HG03280 (cell line): ENCODE data around the gene NGEF.

Experiments used
- ATAC-seq: cut with Tn5 transposase; IDR thresholded peaks from one replicate; pipeline ENCODE4 v1.9.1; 2021; ENCODE audit warnings: mild to moderate bottlenecking, moderate library complexity; ENCODE audit not compliant: unreplicated experiment

Gene NGEF

GRCh38 chr2:233044974-233045605 lies 32.0 kb upstream of the NGEF start:
- ATAC-seq = no peak

DNA sequence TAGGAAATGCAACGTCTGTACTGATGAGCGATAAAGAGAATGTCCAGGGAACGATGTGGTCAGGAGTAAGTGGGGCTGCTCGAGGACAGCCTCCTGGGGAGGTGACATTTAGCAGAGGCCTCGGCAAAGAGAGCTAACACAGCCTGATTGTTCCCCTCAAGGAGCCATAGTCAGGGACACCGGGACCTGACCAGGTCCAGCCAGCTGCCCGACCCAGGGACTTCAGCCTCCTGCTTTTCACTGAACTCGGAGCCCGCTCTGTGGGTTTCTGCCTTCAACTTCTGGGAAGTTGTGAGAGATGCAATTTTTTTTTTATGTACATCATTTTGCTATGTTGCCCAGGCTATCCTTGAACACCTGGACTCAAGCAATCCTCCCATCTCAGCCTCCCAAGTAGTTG lies 29.5 kb upstream of the NGEF start:
- ATAC-seq = no peak

DNA sequence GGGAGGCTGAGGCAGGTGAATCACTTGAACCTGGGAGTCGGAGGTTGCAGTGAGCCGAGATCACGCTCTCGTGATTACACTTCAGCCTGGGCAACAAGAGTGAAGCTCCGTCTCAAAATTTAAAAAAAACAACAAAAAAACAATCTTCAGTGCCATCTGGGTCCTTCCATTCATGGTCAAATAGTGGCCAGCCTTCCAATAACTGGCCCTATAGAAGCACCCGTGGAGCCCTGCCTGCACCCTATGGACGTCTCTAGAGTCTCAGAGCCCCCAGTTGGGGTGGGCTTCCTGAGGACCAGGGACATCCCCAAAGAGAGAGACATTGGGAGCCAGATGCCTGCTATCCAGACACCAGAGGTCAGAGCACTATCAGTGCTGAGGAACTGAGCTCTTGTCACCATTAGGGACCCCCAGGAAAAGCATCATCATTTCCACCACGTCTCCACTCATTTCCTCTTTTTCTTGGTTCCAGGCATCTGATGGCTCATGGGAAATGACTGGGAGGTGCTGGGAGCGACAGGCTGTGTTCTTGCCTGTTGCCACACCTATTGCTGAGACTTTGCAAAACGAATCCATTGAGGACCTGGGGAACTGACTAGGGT lies 28.8 kb upstream of the NGEF start:
- ATAC-seq = no peak

- no peak for ATAC-seq
These were observed 27.5 kb upstream of the NGEF start for GRCh38 chr2:233040571-233040970.

DNA sequence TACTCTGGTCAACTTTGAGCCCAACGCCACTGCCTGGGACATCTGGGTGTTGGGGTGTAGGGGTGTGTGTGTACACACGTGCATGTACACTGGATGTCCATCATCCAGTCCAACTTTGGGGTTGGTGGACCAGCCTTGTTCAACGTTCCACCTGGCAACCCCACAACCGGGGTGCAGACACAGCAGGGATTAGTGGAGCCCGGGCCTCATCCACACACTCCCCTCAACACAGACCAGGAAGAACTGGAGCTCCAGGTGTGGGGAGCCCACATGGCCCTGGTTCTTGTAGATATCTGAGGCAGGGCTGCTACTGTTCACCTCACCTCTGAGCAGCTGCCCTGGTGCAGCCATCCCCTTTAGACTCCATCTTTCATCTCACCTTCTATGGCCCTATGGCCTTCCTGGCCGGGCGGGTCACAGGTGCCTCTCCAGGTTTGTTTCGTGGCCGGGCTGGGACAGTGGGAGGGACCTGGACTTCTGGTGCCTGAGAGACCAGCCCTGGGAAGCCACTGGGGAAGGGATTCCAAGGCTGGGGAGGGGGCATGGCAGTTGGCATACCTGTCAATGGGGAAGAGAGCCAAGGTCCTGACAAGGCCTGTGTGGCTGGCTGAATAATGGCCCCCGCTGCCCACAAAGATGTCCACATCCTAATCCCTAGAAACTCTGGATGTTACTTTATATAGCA lies 26.9 kb upstream of the NGEF start:
- ATAC-seq = no peak

DNA sequence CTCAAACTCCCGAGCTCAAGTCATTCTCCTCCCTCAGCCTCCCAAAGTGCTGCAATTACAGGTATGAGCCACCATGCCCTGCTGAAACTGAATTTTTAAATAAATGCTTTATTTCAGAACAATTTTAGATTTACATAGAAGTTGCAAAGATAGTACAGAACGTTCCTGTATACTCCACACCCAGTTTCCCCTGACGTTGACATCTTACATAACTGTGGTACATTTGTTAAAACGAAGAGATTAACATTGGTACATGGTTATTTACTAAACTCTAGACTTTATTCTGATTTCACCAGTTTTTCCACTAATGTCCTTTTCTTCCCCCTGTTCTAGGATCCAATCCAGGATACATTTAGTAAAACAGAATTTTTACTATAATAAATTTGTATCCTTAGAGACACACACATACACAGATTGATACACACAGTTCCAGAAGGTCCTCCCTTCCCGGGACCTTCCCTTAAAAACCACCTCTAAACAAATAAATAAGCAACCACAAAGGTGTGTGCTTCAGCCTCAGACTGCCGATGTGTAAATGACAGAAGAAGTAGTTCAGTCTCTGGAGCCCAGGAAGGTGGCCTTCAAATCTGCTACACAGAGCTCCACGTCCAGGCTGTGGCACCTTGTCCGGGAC lies 26.3 kb upstream of the NGEF start:
- no peak for ATAC-seq

DNA sequence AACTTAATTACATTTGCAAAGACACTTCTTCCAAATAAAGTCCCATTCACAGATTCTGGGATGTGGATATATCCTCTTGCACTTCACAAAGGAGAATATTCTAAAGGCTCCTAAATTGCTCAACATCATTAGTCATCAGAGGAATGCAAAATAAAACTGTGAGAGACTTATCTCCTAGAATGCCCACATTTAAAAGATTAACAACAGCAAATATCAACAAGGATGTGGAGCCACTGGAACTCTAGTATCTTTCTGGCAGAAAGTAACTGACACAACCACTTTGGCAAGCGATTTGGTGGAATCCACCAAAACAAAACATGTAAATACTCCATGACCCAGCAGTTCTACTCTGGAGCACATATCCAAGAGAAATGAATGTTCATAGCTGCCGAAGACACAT lies 24.0 kb upstream of the NGEF start:
- ATAC-seq = no peak

DNA sequence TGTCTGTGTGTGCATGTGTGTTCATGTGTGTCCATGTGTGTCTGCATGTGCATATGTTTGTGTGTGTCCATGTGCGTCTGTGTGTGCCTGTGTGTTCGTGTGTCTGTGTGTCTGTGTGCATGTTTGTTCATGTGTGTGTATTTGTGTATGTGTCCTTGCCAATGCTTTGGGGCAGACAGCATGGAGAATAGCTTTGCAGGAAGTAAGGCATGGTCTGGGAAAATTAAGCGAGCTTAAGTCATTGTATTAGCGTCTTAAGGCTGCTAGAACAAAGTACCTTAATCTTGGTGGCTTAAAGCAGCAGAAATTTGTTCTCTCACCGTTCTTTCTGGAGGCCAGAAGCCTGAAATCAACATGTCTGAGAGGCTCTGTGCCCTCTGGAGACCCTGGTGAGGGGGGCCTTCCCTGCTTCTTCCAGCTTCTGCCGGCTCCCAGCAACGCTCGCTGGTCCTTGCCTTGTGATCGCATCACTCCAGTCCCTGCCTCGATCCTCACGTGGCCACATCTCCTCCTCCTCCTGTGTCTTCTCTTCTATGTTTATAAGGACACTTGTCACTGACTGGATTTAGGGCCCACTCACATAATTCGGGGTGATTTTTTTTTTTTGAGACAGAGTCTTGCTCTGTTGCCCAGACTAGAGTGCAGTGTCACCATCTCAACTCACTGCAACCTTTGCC lies 23.2 kb upstream of the NGEF start:
- ATAC-seq = no peak

DNA sequence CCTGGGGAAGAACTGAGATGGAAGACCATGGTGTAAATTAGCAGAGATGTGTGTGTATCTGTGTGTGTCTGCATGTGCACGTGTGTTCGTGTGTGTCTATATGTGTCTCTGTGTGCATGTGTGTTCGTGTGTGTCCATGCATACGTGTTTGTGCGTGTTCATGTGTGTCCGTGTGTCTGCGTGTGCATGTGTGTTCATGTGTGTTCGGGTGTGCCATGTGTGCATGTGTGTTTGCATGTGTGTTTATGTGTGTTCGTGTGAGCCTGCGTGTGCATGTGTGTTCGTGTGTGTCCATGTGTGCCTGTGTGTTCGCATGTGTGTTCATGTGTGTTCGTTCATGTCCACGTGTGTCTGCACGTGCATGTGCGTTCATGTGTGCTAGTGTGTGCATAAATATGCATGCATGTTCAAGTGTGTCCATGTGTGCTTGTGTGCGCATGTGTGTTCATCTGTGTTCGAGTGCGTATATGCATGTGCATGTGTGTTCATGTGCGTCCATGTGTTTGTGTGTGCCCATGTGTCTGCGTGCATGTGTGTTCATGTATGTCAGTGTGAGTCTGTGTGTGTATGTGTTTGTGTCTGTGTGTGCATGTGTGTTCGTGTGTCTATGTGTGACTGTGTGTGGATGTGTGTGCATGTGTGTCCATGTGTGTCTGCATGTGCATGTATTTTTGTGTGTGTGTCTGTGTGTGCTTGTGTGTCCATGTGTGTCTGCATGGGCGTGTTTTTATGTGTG lies 22.5 kb upstream of the NGEF start:
- no peak for ATAC-seq

DNA sequence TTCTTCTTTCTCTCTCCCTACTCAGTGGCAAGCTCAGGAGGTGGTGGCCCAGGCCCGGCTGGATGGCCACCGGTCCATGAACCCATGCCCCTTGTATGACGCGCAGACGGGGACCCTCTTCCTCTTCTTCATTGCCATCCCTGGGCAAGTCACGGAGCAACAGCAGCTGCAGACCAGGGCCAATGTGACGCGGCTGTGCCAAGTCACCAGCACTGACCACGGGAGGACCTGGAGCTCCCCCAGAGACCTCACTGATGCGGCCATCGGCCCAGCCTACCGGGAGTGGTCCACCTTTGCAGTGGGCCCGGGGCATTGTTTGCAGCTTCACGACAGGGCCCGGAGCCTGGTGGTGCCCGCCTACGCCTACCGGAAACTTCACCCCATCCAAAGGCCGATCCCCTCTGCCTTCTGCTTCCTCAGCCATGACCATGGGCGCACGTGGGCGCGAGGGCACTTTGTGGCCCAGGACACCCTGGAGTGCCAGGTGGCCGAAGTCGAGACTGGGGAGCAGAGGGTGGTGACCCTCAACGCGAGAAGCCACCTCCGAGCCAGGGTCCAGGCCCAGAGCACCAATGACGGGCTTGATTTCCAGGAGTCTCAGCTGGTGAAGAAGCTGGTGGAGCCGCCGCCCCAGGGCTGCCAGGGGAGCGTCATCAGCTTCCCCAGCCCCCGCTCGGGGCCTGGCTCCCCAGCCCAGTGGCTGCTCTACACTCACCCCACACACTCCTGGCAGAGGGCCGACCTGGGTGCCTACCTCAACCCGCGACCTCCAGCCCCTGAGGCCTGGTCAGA lies 21.2 kb upstream of the NGEF start:
- ATAC-seq = no peak

- no peak for ATAC-seq
These were observed 20.6 kb upstream of the NGEF start for GRCh38 chr2:233033672-233034071.

GRCh38 chr2:233032551-233033320 lies 19.7 kb upstream of the NGEF start, which contains the start of gene NEU2:
TSS of gene NEU2 (plus strand) at chr2:233032672. CDS start at chr2:233032672, 0 bp downstream.
- no peak for ATAC-seq

- ATAC-seq = no peak
These were observed 18.8 kb upstream of the NGEF start for GRCh38 chr2:233031556-233032500.

DNA sequence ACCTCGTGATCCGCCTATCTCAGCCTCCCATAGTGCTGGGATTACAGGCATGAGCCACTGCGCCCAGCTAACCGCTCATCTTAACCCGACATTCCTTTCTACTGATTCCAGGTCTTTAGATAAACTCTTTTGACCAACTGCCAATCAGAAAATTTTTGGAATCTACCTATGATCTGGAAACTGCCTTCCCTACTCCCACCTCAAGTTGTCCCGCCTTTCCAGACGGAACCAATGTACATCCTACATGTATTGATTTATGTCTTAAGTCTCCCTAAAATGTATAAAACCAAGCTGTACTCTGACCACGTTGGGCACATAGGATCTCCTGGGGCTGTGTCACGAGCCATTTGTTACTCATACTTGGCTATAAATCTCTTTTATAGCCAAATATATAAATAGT lies 16.3 kb upstream of the NGEF start:
- no peak for ATAC-seq

DNA sequence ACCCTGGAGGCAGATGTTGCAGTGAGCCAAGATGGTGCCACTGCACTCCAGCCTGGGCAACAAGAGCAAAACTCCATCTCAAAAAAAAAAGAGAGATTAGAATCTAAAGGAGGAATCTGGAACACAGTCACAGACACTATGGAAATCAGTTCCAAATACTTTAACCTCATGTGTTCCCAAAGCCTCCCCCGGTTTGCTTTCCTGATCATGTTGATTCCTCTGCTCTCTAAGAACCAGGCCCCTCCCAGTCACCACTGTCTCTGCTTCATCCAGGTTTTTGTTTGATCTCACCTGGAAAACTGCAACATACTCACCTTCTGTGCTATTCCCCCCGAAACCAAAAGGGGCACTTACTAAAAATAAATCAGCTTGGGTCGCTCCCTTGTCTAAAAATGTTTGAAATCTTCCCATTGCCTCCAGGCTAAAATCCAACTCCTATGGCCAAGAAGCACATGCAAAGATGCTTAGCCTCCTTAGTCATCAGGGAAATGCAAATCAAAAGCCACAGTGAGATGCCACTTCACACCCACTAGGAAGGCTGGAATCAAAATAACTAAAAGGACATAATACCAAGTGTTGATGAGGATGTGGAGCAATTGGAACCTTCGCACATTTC lies 13.2 kb upstream of the NGEF start:
- no peak for ATAC-seq

GRCh38 chr2:233025706-233026105 lies 12.7 kb upstream of the NGEF start:
- no peak for ATAC-seq

GRCh38 chr2:233023761-233024410 lies 10.8 kb upstream of the NGEF start:
- no peak for ATAC-seq
